NCI-H226 (cell line): ENCODE results near the gene MAOA.
"Not testable (repeated sequence)": the region's sequence is repeated elsewhere in the genome, so short reads cannot be mapped to it uniquely, and the experiment has no call there.

Source experiments
- DNase-seq: peaks from one replicate; pipeline ENCODE4 v3.0.0-alpha.2; 2015

Gene MAOA

GRCh38 chrX:43718546-43718945, 62.4 kb downstream of the MAOA start:
- DNase-seq: no peak

DNA sequence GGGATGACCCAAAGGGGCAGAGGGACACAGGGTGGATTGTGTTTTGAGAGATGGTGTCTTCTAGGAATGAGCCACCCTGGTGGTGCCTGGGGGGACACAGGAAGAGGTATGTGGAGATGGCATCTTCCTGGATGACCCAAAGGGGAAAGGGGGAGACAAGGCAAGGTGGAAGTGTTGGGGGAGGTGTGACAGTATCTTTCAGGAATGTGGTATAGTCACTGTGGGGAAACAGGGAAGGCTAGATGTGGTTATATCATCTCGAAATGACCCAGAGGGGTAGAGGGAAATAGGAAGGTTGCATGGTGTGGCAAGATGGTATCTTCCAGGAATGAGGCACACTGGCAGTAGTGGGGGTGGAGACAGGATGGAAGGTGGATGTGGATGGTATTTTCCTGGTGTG, 62.9 kb downstream of the MAOA start:
- peak; percentile 23 for DNase-seq

- DNase-seq: no peak
Measured at GRCh38 chrX:43720082-43720481, 64.0 kb downstream of the MAOA start.

GRCh38 chrX:43720961-43721360, 64.9 kb downstream of the MAOA start:
- DNase-seq: no peak

DNA sequence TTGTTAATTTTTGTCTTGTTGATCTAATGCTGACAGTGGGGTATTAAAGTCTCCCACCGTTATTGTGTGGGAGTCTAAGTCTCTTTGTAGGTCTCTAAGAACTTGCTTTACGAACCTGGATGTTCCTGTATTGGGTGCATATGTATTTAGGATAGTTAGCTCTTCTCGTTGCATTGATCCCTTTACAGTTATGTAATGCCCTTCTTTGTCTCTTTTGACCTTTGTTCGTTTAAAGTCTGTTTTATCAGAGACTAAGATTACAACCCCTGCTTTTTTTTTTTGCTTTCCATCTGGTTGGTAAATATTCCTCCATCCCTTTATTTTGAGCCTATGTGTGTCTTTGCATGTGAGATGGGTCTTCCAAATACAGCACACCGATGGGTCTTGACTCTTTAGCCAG, 69.1 kb downstream of the MAOA start:
- not testable (repeated sequence) for DNase-seq

GRCh38 chrX:43727254-43727653, 71.2 kb downstream of the MAOA start:
- not testable (repeated sequence) for DNase-seq

GRCh38 chrX:43728002-43728401, 71.9 kb downstream of the MAOA start:
- no peak for DNase-seq

- no peak for DNase-seq
Measured at GRCh38 chrX:43728966-43729365, 72.9 kb downstream of the MAOA start.

GRCh38 chrX:43731086-43731485, 75.0 kb downstream of the MAOA start:
- DNase-seq: no peak

DNA sequence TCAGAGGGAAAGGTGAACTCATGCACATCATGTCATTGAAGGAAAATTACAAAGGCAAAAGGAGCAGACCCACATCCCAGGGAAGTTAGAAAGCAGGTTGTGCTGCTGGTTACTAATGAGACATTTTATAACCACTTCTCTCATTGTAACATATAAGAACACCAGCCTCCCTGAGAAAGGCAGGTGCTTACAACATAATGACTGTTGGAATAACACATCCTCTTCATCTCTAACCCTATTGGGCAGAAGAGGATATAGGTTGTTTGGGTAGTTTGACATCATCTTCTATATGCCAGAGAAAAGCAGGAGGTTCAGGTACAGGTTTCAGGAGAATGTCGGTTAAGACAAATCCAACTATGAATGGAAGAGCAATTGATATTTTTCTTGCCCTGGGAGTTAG, 77.6 kb downstream of the MAOA start:
- no peak for DNase-seq

DNA sequence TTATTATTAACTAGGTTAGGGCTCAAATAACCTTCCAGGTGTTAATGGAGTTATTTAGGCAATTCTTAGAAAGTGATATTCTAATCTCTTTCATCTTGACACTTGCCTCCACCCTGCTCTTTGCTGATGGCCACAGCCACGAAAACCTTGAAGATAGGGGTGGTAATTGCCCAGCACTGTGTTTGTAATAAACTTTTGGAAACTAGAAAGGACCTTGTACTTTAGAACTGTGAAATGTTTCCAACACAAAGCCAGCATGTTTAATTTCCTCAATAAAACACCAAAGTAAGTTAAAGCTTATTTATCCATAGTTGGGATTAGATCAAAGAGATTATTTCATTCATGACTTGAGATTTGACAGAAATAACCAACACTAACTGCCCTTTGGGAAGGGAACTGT, 78.3 kb downstream of the MAOA start:
- DNase-seq: no peak

DNA sequence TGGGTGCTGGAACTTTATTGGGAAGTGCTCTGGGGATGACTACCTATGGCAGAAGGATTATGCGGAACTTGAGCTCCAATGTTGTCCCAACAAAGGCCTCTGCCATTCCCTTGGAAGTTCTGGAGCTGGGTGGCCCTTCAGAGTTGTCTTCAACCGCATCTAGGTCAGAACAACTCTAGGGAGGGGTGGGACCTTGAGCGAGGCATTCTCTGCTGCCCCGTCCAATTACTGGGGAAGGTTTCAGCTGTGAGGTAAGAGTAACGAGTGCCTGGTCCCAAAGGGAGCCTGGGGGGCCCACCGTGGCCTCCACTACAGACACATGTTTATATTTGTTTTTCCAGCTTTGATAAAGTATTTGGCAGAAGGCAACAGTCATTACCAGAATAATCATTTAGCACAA, 79.4 kb downstream of the MAOA start:
- no peak for DNase-seq

- no peak for DNase-seq
Measured at GRCh38 chrX:43735957-43736356, 79.9 kb downstream of the MAOA start.

DNA sequence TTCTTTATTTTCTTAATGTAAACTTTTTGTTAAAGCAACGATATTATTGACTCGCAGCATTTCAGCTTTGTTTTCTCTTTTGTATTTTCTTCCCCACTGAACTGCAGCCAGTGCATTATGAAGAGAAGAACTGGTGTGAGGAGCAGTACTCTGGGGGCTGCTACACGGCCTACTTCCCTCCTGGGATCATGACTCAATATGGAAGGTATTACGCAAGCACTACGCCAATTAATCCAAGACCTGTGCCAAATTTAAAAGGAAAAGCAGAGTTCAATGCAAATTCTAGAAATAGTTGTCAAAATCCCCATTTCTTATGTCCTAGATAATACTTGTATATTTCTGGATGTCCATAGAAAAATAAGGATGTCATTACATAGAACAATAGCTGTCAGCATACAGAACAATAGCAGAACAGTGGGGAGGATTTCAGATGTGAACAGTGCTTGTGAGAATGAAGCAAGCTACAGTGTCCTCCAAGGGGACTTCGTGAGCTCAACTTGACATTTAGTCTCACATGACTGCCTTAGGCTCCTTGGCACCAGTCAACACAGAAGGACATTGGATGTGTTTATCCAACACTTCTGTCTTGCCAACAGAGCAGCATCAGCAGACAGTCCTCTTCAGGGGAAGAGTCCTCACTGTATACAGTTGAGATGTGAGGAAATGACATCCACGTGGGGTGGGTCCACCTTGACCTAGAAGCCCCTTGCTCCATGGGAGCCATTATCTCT, 85.9 kb downstream of the MAOA start:
- no peak for DNase-seq

GRCh38 chrX:43743100-43743822, 87.2 kb downstream of the MAOA start:
- DNase-seq: no peak

GRCh38 chrX:43744284-43744683, 88.2 kb downstream of the MAOA start:
- no peak for DNase-seq

GRCh38 chrX:43745938-43746721, 90.0 kb downstream of the MAOA start:
- DNase-seq: no peak

- DNase-seq: no peak
Measured at GRCh38 chrX:43747476-43747875, 91.4 kb downstream of the MAOA start.

GRCh38 chrX:43750248-43750676, 94.2 kb downstream of the MAOA start:
- peak; percentile 3 for DNase-seq

GRCh38 chrX:43753637-43754036, 97.5 kb downstream of the MAOA start:
- no peak for DNase-seq

GRCh38 chrX:43756076-43756475, 100.0 kb downstream of the MAOA start:
- no peak for DNase-seq

DNA sequence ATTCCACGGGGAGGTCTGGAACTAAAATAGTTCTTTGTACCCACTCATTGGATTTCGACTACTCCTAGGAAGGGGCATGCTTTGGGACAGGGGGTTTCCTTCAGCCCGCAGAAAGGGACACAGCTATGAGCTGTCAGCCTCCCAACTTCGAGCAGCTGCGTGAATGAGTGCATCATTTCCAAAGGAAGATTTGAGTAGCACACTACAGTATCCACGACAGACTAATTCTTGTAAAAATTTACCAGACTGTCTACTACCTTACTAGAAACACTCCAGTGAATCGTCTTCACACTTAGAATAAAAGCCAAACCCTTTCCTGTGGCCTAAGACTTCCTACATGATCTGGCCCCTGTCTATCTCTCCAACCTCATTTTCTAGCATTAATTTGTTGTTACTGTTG, 101.9 kb downstream of the MAOA start:
- no peak for DNase-seq

DNA sequence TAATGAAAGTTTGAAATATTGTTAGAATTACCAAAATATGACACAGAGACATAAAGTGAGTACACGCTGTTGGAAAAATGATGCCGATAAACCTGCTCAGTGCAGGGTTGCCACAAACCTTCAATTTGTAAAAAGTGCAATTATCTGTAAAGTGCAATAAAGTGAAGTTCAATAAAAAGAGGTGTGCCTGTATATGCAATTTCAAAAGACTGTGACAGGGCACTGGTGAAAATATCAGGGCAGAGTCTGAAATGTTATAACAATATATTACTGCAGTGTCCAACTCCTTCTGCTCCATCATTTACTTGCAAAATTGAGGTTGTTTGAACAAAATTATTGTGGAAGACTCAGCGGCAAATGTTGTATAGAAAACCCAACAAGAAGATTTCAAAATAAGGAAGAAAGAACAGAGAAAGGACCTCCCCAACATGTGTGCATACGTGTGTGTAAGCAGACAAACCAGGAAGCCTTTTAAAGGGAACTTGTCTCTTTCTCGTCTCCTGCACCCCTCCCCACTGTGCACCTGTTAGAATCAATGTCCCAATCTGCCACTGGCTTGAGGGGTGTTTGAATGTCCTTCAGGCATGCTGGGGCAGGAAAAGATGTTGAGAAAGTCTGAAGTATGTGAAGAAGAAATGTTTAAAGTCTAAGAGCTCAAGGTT, 130.0 kb downstream of the MAOA start:
- no peak for DNase-seq
